ENCODE results near the gene PDGFRB. TPM values are rescaled to one million over a fixed set of nuclear protein-coding genes. Genes with fewer than 3 reads are reported as not detected.

The PDGFRB gene
- total and polyA plus RNA-seq, 9 of the 15 experiments (the other 6 are each of a cell fraction or from before 2014, with no cell fraction given), result 0.01 to 1.5 (median 0.09) TPM; not detected in 3

- TF ChIP-seq JUND (IDR thresholded peaks at IDR 0.05; ENCODE audit: borderline replicate concordance, low read depth, low read length) (no peak), JUND (tag; IDR thresholded peaks at IDR 0.05; ENCODE audit: borderline replicate concordance, low read depth, low read length) (no peak), KLF6 (CRISPR knock-in tag; IDR thresholded peaks at IDR 0.05; ENCODE audit: borderline replicate concordance) (no peak), EGR1 (conservative IDR thresholded peaks at IDR 0.05) (peak; percentile 66), FOSL1 (tag; conservative IDR thresholded peaks at IDR 0.05) (0 out of 2 replicates have a peak, but pooled peaks have one; percentile 23), MTA1 (IDR thresholded peaks at IDR 0.05; ENCODE audit: borderline replicate concordance) (no peak), NFYB (IDR thresholded peaks at IDR 0.05; ENCODE audit: extremely low read depth, insufficient read length) (no peak), NCOA4 (IDR thresholded peaks at IDR 0.05; ENCODE audit: partially characterized antibody) (no peak), TRIM25 (IDR thresholded peaks at IDR 0.05; ENCODE audit: borderline replicate concordance) (no peak), KDM5B (IDR thresholded peaks at IDR 0.05; ENCODE audit: insufficient replicate concordance, low read depth, low read length) (no peak), BCL6 (CRISPR knock-in tag; IDR thresholded peaks at IDR 0.05) (no peak), PKNOX1 (IDR thresholded peaks at IDR 0.05) (peak; percentile 37; the same call in 1 of the 2 replicates), PTTG1 (tag; IDR thresholded peaks at IDR 0.05; ENCODE audit: low read depth) (no peak), DACH1 (IDR thresholded peaks at IDR 0.05; ENCODE audit: partially characterized antibody) (peak; percentile 29), SP2 (IDR thresholded peaks at IDR 0.05; ENCODE audit: extremely low read depth, low read depth, low read length, poor library complexity, severe bottlenecking) (no peak), ZNF347 (CRISPR knock-in tag; IDR thresholded peaks at IDR 0.05; ENCODE audit: low read depth) (no peak)
- TF ChIP-seq, protein P1, sequence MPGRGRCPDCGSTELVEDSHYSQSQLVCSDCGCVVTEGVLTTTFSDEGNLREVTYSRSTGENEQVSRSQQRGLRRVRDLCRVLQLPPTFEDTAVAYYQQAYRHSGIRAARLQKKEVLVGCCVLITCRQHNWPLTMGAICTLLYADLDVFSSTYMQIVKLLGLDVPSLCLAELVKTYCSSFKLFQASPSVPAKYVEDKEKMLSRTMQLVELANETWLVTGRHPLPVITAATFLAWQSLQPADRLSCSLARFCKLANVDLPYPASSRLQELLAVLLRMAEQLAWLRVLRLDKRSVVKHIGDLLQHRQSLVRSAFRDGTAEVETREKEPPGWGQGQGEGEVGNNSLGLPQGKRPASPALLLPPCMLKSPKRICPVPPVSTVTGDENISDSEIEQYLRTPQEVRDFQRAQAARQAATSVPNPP (IDR thresholded peaks at IDR 0.05; ENCODE audit: borderline replicate concordance, insufficient read depth, insufficient read length), result no peak
- TF ChIP-seq, protein P2, sequence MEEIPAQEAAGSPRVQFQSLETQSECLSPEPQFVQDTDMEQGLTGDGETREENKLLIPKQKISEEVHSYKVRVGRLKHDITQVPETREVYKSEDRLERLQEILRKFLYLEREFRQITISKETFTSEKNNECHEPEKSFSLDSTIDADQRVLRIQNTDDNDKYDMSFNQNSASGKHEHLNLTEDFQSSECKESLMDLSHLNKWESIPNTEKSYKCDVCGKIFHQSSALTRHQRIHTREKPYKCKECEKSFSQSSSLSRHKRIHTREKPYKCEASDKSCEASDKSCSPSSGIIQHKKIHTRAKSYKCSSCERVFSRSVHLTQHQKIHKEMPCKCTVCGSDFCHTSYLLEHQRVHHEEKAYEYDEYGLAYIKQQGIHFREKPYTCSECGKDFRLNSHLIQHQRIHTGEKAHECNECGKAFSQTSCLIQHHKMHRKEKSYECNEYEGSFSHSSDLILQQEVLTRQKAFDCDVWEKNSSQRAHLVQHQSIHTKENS (CRISPR knock-in tag; IDR thresholded peaks at IDR 0.05), result no peak
- TF ChIP-seq, protein P3, sequence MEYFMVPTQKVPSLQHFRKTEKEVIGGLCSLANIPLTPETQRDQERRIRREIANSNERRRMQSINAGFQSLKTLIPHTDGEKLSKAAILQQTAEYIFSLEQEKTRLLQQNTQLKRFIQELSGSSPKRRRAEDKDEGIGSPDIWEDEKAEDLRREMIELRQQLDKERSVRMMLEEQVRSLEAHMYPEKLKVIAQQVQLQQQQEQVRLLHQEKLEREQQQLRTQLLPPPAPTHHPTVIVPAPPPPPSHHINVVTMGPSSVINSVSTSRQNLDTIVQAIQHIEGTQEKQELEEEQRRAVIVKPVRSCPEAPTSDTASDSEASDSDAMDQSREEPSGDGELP (CRISPR knock-in tag; IDR thresholded peaks at IDR 0.05; ENCODE audit: borderline replicate concordance), result peak; percentile 83; the same call in 1 of the 2 replicates
- TF ChIP-seq, protein P4, sequence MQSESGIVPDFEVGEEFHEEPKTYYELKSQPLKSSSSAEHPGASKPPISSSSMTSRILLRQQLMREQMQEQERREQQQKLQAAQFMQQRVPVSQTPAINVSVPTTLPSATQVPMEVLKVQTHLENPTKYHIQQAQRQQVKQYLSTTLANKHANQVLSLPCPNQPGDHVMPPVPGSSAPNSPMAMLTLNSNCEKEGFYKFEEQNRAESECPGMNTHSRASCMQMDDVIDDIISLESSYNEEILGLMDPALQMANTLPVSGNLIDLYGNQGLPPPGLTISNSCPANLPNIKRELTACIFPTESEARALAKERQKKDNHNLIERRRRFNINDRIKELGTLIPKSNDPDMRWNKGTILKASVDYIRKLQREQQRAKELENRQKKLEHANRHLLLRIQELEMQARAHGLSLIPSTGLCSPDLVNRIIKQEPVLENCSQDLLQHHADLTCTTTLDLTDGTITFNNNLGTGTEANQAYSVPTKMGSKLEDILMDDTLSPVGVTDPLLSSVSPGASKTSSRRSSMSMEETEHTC (IDR thresholded peaks at IDR 0.05), result no peak
Measured at GRCh38 chr5:150113047-150113744, 42.4 kb downstream of the PDGFRB start (continued).
